Activated gamma-delta T cell treated with Interleukin-2 at 50 U/mL for 16 hours (primary cell): Measurements from ENCODE around the gene PKN1.
A peak's percentile ranks its signal among the peaks of the same experiment; 100 is the strongest.
"Not testable (repeated sequence)": the region's sequence is repeated elsewhere in the genome, so short reads cannot be mapped to it uniquely, and the experiment has no call there.

Experiments used
- DNase-seq: peaks from one replicate; pipeline ENCODE4 v3.0.0-alpha.2; 2020

PKN1 gene

DNA sequence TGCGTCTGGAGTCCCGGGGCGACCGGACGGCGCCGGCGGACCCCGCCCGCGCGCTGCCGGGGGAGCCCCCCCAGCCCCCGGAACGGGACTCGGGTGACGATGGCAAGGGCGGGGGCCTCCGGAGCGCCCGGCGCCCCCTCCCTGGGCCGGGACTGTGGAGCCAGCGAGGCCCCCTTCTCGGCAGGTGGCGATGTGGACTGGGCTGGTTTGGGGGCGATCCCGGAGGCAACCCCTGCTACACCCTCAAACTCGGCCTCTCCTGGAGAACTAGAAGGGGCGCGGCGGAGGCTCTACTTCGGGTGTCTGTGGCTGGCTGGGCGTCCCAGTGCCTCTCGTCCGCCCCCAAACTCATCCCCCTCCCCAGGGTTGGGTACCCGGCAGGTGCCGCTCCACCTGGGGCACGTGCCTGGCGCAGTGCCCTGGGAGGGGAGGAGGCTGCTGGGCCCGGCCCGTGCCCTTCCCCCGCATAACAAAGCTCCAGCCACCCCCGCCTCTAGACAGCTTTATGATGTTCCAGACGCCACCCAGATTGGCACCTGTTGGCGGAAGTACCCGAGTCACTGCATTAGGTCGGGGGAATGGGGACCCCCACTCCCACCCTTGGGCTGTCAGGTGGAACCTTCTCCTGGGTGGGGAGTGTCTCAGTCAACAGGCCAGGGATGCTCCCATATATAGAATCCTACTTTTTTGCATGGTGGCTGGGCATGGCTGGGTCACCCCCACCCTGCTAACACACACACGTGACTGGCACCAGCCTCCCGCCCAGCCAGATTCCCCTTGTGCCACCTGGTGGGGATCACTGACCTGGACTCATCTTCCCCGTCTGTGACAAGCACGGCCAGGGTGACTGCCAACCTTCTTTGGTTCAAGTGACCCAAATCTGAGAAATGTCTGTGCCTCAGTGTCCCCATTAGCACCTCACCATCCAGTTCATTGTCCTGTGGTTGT, 722 bp downstream of the PKN1 start:
- peak; percentile 41 for DNase-seq

DNA sequence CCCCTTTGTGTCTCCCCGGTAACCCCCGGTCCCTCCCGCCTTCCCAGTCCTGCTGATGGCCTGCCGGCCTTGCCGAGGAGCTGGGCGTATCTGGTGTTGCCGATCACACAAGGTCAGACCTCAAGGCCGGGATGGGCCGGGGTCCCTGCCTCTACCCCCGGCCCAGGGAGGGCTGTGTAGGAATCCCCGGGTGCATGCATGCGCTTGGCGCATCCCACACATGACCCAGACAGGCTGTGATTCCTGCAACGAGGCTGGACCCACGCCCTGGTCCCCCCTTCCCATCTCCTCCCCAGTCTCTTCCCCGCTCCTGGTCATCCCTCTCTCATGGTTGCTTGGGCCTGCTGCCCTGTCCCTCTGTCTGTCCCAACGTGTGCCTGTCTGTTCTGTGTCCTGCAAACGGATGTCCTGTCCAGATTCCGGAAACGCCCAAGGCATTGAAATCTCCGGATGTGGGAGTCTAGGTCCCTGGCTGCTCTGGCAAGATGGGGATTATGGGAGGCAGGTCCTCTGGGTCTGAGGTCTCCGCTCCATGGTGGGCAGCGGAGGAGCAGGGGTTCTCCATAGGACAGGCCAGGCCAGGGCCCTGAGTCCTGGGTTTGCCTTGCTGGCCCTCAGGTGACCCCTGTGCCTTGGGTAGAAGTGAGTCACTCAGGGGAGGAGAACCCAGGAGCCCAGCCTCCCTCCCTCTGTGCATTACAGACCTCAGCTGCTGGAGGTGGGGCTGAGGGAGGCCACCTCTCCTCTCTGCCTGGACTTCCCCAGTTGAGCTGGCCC, 1.6 kb downstream of the PKN1 start:
- peak; percentile 42 for DNase-seq

DNA sequence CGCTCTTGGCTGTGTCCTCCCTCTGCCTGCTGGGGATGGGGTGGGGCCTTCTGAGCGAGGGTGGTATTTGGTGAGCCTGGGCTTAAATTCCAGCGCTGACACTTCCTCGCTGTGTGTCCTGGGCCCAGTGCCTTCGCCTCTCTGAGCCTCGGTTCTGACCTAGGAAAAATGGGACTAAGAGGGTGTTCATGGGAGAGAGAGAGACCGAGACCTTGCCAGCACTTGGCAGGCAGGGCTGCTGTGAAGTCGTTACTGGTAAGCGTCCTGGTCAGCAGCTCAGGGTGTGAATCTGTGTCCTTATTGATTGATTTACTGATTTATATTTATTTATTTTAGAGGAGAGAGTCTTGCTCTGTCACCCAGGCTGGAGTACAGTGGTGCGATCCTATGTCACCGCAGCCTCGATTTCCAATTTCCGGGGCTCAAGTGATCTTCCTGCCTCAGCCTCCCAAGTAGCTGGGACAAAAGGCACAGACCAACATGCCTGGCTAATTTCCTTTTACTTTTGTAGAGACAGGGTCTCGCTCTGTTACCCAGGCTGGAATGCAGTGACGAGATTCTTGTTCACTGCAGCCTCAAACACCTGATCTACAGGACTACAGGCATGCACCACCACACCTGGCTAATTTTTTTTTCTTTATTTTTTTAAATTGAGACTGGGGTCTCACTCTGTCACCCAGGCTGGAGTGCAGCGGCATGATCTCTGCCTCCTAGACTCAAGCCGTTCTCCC, 2.4 kb downstream of the PKN1 start:
- DNase-seq = no peak

DNA sequence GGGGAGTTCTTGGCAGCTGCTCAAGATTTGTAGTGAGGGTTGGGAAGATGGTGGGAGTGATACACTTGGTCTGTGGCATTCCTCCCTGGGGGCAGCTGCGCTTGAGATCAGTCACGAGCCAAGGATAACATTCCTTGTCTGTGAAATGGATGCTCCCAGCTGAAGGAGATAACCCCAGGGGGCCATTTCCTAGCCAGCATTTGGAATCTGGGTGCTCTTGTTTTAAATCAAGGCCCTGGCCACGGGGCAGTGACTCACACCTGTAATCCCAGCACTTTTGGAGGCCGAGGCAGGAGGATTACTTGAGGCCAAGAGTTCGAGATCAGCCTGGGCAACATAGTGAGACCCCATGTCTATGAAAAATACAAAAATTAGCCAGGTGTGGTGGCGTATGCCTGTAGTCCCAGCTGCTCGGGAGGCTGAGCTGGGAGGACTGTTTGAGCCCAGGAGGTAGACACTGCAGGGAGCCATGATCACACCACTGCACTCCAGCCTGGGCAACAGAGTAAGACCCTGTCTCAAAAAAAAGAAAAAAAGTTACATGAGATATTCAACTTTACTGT, 4.6 kb downstream of the PKN1 start:
- no peak for DNase-seq

DNA sequence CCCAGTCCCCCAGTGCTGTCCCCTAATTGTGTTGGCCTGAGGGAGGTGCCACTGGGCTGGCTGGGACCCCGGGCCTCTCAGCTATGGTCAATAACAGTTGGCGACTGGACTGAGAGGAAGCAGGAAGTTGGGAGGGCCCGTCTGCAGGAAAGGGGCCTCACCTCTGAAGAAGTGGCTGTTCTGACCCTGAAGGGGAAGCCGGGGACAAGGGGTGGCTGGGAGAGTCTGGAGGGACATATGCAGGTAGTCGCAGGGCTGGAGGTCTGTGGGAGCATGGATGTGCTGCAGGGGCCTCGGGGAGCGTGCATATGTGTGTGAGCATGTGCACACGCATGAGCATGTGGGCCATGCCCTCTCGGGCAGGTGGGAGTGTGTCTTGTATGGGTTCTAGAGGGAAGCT, 5.9 kb downstream of the PKN1 start:
- DNase-seq = no peak

DNA sequence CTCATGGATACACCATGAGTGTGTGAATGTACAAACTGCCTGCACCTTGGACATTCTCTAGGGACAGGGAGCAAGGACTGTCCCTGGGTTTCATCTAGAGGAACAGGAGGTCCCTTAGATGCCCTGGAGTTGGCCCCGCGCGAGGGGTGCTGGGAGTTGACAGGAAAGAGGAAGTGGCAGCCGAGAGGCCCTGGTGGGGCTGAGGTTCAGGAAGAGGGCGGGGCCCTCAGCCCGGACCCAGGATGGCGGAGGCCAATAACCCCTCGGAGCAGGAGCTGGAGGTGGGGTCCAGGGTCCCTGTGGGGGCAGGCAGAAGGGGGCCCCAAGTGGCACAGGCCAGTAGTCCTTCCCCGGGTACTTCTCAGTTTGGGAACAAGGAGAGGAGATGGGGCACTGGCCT, 6.9 kb downstream of the PKN1 start:
- DNase-seq = peak; percentile 81

DNA sequence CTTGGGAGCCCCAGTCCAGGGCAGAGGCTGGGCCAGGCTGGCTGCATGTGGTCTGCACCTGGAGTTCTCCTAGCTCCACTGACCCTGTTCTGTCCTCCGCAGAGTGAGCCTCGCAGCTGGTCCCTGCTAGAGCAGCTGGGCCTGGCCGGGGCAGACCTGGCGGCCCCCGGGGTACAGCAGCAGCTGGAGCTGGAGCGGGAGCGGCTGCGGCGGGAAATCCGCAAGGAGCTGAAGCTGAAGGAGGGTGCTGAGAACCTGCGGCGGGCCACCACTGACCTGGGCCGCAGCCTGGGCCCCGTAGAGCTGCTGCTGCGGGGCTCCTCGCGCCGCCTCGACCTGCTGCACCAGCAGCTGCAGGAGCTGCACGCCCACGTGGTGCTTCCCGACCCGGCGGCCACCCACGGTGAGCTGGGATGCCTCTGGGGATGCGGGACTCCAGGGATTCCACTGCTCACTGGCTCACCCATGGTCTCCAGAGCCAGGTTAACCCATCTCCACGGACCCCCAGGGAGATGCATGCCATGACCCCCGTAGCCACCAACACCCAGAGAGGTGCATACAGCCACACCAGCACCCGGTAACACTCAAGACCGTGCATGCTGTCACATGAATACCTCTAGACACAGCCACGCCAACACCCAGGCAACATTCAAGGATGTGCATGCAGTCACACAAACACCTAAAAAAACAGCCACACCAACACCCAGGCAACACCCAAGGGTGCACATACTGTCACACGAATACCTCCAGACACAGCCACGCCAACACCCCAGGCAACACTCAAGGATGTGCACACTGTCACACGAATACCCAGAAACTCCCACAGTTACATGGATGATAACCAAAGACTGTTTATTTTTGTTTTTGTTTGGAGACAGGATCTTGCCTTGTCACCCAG, 8.2 kb downstream of the PKN1 start:
- DNase-seq = no peak

DNA sequence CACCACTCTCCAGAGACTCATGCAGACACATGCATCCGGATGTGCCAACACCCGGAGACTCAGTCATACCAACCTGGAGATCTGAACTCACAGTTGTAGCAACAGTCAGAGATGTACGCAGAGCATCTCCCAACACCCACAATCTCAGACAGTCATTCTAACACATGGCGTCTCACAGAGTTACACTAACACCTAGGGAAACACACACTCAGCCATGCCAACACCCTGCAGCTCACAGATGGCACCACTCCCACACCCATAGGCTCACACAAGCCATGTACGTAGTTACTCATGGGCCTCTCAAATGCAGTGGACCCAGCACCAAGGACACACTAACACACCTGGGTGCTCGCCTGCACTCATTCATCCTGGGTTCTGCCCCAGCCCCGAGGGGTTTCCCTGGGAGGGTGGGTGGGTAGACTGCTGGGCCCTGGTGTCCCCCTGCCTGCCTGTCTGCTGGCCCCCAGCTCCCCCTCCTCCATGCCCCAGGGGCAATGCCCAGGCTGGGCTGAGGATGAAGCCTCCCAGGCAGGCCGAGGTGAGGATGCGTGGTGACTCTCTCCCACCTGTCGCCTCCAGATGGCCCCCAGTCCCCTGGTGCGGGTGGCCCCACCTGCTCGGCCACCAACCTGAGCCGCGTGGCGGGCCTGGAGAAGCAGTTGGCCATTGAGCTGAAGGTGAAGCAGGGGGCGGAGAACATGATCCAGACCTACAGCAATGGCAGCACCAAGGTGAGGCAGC, 10.0 kb downstream of the PKN1 start:
- no peak for DNase-seq

DNA sequence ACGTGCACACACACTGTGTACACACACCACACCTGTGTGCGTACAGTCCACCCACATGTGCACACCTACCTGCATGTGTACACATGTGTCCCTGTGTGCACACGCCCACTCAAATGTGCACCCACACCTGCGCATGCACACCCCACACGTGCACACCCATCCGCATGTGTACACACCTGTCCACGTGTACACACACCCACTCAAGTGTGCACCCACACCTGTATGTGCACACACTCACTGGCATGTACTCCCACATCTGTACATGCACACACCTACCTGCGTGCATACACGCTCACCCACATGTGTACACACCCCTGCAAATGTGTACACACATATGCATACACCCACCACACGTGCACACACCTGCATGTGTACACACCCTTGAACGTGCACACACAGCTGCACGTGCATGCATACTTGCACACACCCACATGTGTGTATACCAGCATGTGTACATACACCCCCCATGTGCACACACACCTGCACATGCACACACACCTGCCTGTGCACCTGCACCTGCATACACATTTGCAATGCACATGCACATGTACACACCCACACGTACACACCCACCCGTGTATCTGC, 10.6 kb downstream of the PKN1 start:
- DNase-seq = no peak

DNA sequence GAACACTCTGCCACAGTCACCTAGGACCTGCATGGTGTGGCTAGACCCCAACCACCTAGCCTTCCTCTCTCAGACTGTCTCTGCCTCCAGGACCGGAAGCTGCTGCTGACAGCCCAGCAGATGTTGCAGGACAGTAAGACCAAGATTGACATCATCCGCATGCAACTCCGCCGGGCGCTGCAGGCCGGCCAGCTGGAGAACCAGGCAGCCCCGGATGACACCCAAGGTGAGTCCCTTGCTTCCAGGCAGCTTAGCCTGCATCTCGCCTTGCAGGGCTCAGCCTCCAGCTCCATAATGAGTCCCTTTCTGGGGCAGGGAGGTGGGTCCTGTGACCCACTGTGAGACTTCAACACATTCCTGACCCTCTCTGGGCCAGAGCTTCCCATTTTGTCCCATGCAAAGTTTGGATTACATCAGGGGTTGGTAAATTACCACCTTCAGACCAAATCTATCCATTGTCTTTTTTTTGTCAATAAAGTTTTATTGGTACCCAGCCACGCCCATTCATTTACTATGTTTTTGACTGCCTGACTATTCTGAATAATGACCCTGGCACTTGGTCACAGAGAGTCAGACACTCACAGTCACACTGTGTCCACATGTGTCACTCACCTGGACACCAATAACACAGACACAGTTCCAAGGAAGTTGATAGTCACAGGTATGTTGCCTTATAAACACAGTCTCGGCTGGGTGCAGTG, 13.4 kb downstream of the PKN1 start:
- DNase-seq = no peak

DNA sequence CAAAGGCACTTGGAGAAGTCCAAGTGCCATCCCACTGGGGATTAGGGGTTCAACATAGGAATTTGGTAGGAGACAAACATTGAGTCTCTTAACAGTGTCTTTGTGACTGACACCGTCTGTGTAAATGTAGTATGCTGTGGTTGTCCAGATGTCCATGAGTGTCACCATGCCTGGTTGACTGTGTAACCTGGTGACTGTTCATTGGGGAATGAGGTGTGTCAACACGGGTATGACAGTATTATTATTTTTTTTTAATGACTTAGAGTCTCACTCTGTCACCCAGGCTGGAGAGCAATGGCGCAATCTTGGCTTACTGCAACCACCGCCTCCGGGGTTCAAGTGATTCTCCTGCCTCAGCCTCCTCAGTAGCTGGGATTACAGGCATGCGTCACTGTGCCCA, 16.2 kb downstream of the PKN1 start:
- DNase-seq = no peak

DNA sequence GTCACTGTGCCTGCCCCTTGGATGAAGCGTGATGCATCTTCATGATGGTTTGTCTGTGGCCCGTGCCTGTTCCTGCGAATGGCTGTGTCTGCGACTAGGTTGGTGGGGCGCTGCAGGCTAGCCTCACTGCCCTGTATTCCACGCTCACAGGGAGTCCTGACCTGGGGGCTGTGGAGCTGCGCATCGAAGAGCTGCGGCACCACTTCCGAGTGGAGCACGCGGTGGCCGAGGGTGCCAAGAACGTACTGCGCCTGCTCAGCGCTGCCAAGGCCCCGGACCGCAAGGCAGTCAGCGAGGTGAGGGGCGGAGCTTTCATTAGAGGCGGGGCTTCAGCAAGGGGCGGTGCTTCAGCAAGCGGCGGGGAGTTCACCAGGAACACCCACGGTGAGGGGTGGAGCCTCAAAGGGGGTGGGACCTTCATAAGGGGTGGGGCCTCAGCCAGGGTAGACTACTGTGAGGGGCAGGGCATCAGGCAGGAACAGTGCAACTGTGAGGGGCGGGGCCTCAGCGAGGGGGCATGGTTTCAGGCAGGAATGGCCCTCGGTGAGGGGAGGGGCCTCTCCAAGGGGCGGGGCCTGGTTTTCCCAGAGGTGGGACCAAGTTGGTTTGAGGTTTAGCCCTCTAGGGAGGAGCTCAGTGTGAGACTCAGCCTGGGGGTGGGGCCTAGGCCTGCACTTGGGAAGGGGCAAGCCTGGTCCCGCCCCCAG, 17.2 kb downstream of the PKN1 start:
- DNase-seq = no peak

DNA sequence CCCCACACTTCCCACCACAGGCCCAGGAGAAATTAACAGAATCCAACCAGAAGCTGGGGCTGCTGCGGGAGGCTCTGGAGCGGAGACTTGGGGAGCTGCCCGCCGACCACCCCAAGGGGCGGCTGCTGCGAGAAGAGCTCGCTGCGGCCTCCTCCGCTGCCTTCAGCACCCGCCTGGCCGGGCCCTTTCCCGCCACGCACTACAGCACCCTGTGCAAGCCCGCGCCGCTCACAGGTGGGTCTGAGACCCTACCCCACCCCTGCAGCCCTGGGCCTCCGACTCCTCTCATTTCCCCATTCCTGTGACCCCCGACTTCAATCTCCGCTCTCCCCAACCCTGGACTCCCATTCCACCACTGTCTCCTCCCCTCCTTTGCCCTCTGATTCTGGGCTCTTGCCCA, 17.8 kb downstream of the PKN1 start:
- DNase-seq = no peak

DNA sequence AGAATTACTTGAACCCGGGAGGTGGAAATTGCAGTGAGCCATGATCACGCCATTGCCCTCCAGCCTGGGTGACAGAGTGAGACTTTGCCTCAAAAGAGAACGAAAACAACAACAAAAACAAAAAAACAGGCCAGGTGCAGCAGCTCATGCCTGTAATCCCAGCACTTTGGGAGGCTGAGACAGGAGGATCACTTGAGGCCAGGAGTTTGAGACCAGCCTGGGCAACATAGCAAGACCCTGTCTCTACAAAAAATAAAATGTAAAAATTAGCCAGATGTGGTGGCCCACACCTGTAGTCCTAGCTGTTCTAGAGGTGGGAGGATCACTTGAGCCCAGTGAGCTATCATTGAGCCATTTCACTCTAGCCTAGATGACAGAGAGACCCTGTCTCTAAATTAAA, 19.2 kb downstream of the PKN1 start:
- not testable (repeated sequence) for DNase-seq

DNA sequence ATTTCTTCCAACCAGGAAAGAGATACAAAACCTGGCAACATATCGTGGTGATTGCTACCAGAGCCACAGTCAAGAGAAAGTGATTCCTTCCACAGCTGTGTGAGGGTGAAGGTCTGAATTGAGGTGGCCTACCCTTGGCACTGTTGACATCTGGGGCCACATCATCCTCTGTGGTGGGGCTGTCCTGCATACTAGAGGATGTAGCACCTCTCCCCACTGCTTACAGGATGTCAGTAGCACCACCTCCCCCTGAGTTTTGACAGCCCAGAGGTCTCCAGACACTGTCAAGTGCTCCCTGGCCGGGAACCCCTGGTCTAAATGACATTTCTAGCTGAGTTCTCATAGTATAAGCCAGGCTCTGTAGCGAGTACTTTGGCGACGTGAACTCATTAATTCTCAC, 26.6 kb downstream of the PKN1 start:
- DNase-seq = peak; percentile 57

DNA sequence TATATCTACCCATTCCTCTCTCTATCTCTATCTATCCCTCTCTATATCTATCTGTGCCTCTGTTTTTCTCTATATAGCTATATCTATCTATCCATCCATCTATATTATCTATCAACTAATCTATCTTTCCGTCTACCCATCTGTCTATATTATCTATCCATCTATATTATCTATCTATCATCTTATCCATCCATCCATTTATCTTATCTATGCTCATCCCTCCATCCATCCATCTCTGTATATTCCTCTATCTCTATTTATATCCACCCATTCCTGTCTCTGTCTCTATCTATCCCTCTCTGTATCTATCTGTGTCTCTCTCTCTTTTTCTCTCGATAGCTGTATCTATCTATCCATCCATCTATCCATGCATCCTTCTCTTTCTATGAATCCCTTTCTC, 27.8 kb downstream of the PKN1 start:
- DNase-seq = no peak

DNA sequence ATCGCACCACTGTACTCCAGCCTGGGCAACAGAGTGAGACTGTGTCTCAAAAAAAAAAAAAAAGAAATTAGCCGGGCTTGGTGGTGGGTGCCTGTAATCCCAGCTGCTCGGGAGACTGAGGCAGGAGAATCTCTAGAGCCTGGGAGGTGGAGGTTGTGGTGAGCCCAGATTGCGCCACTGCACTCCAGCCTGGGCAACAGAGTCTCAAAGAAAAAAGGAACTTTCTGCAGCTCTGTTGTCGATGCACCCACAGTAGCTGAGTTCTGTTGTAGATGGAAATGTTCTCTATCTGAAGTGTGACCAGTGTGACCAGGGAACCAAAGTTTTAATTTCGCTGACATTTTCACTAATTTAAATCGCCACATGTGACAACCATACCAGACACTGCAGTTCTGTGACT, 29.3 kb downstream of the PKN1 start:
- DNase-seq = not testable (repeated sequence)

DNA sequence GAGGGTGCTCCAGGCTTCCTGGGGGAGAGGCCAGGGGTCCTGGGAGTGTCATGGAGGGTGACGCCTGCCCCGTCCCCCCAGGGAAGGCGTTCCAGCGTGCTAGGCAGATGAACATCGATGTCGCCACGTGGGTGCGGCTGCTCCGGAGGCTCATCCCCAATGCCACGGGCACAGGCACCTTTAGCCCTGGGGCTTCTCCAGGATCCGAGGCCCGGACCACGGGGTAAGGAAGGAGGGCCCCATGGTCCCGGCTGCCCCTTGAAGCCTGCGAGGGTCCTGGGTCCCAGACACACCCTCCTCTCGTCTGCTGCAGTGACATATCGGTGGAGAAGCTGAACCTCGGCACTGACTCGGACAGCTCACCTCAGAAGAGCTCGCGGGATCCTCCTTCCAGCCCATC, 30.6 kb downstream of the PKN1 start:
- no peak for DNase-seq

DNA sequence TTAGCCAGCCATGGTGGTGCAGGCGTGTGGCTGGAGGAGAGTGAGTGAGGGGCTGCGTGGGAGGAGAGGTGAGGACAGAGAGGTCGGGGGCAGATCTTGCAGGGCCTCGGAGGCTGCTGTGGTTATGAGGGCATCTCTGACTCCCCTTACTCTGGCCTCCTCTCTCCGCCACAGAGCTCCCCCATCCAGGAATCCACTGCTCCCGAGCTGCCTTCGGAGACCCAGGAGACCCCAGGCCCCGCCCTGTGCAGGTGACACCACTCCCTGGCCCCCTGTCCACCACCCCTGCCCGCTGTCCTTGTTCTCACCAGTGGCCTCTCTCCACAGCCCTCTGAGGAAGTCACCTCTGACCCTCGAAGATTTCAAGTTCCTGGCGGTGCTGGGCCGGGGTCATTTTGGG, 34.3 kb downstream of the PKN1 start:
- DNase-seq = no peak

DNA sequence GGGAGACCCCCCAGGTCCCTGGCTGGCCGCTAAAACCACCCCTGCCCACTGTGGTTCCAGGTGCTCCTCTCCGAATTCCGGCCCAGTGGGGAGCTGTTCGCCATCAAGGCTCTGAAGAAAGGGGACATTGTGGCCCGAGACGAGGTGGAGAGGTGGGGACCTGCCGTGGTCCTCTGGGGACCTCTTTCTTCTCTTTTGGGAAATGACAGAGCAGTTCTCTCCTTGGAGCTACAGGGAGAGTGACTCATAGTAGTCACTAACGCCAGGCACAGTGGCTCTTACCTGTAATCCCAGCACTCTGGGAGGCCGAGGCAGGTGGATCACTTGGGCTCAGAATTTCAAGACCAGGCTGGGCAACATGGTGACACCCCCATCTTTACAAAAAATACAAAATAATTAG, 34.7 kb downstream of the PKN1 start:
- no peak for DNase-seq
